ENCODE data around the gene ZNF518B.

DNA sequence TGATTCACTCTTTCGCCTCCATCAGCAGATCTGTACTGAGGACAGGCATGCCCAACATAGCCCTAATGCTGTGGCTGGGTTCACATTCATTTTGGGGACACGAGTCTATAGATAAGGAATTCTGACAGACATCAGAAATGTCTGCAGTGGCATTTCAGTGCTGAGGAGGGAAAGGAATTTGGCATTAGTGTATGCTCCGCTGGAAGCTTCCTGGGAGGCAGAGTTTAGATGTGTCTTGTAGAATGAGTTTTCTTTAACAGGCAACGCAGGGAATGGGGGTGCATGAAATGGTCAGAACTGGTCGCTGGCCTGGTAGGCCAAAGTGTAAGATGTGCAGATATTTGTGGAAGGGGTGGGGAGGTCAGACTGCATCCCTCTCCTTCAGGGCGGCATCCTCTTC is 43.5 kb upstream of the ZNF518B start:
- TF ChIP-seq CTCF (IDR thresholded peaks at IDR 0.05) (no peak), MXI1 (IDR thresholded peaks at IDR 0.05; ENCODE audit: low read depth, low read length) (no peak)
